ENCODE data around the gene SLC10A1. TPM values are rescaled to one million over a fixed set of nuclear protein-coding genes. Genes with fewer than 3 reads are reported as not detected.

SLC10A1 gene
- total RNA-seq, result not detected

GRCh38 chr14:69796797-69797500 lies at the start of gene SLC10A1:
Gene SLC10A1, minus strand, starts transcription at chr14:69797241. Its CDS starts 86 bp downstream, at chr14:69797155.
- Histone ChIP-seq H3K36me3 (no peaks in the 10 kb centered on the region), H3K4me3 (no peak within 1 kb of the TSS), H3K4me1 (replicated peaks) (no peaks in the 10 kb centered on the region), H3K27me3 (replicated peaks; ENCODE audit: insufficient read depth) (no peaks in the 10 kb centered on the region), H3K9me3 (no peaks in the 10 kb centered on the region), H3K27ac (no peak within 1 kb of the TSS)
- TF ChIP-seq POLR2A (IDR thresholded peaks at IDR 0.05) (no peak), CTCF (IDR thresholded peaks at IDR 0.05) (no peak), POLR2AphosphoS5 (IDR thresholded peaks at IDR 0.05) (no peak)
- intact Hi-C loops (cut with DNase I), result no loop called here
- DNase-seq (ENCODE audit: low spot score), result no peak
- 95% methylated on average over 11 of the region's 11 CpGs for WGBS

GRCh38 chr14:69845787-69846186 lies 48.7 kb upstream of the SLC10A1 start:
- intact Hi-C loops (cut with DNase I), result no loop called here
- Histone ChIP-seq H3K36me3 (no peaks in the 10 kb centered on the region), H3K27me3 (replicated peaks; ENCODE audit: insufficient read depth) (no peaks in the 10 kb centered on the region), H3K9me3 (no peaks in the 10 kb centered on the region), H3K27ac (no peak overlapping the region), H3K4me3 (no peak overlapping the region), H3K4me1 (replicated peaks) (no peaks in the 10 kb centered on the region)
- DNase-seq (ENCODE audit: low spot score), result no peak
- TF ChIP-seq CTCF (IDR thresholded peaks at IDR 0.05), result no peak
- no peak for TF ChIP-seq POLR2AphosphoS5 (IDR thresholded peaks at IDR 0.05)
- no peak for TF ChIP-seq POLR2A (IDR thresholded peaks at IDR 0.05)
- WGBS, result 28% methylated on average over 5 of the region's 5 CpGs

GRCh38 chr14:69845050-69845581 lies 48.1 kb upstream of the SLC10A1 start:
- H3K27ac ChIP-seq, result no peak overlapping the region
- no peak overlapping the region for H3K4me3 ChIP-seq
- no peak for DNase-seq (ENCODE audit: low spot score)
- H3K36me3 ChIP-seq, result no peaks in the 10 kb centered on the region
- no peak for TF ChIP-seq CTCF (IDR thresholded peaks at IDR 0.05)
- no peak for TF ChIP-seq POLR2AphosphoS5 (IDR thresholded peaks at IDR 0.05)
- no peak for TF ChIP-seq POLR2A (IDR thresholded peaks at IDR 0.05)
- no peaks in the 10 kb centered on the region for H3K9me3 ChIP-seq
- no peaks in the 10 kb centered on the region for H3K4me1 ChIP-seq (replicated peaks)
- intact Hi-C loops (cut with DNase I), result no loop called here
- no peaks in the 10 kb centered on the region for H3K27me3 ChIP-seq (replicated peaks; ENCODE audit: insufficient read depth)
- 89% methylated on average over 2 of the region's 2 CpGs for WGBS

- H3K27ac ChIP-seq, result no peak overlapping the region
- no peak overlapping the region for H3K4me3 ChIP-seq
- DNase-seq (ENCODE audit: low spot score), result no peak
- no peak for TF ChIP-seq POLR2A (IDR thresholded peaks at IDR 0.05)
- no peak for TF ChIP-seq POLR2AphosphoS5 (IDR thresholded peaks at IDR 0.05)
- TF ChIP-seq CTCF (IDR thresholded peaks at IDR 0.05), result no peak
- H3K36me3 ChIP-seq, result no peaks in the 10 kb centered on the region
- no peaks in the 10 kb centered on the region for H3K27me3 ChIP-seq (replicated peaks; ENCODE audit: insufficient read depth)
- no peaks in the 10 kb centered on the region for H3K4me1 ChIP-seq (replicated peaks)
- H3K9me3 ChIP-seq, result no peaks in the 10 kb centered on the region
- 87% methylated on average over 2 of the region's 2 CpGs for WGBS
- intact Hi-C loops (cut with DNase I), result no loop called here
Measured at GRCh38 chr14:69844171-69844570, 47.1 kb upstream of the SLC10A1 start.

Measured in prostate gland (tissue), 2 donors.